HG02884 (cell line): Measurements from ENCODE around the gene ZC3H18.

Source experiments
- ATAC-seq: cut with Tn5 transposase; IDR thresholded peaks from one replicate; pipeline ENCODE4 v1.9.1; 2021; ENCODE audit warnings: mild to moderate bottlenecking, moderate library complexity; ENCODE audit not compliant: unreplicated experiment

Gene ZC3H18

DNA sequence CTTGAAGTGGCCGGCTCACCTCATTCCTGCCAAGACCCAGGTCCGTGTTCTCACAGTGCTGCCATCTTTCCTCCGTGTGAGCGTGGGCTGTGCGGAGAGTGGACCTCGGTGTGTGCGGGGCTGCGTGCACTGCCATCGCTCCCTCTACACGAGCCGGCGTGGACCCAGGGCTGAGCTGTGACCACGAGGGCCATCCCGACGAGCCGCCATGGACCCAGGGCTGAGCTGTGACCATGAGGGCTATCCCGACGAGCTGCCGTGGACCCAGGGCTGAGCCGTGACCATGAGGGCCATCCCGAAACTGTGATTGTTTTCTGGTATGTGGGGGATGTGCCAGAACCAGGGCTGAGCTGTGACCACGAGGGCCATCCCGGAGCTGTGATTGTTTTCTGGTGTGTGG, 101.6 kb downstream of the ZC3H18 start:
- ATAC-seq, result no peak

DNA sequence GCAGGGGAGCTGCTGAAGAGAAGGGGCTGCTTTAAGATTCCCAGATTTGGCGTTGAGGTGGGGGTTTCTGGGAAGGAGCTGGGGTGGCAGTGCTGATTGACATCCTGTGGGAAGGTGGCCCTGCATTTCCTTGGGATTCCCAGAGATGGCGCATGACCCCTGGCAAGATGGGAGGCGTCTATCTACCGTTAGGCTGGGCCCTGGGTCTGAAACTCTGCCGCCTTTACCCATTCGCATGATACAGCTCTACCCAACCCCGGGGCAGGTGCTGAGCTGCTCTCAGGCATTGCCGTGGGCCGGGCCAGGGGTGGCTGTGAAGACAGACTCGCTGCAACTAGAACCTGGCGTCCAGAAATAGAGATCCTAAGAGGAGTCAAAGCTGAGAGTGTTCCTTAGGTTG, 102.6 kb downstream of the ZC3H18 start:
- no peak for ATAC-seq

DNA sequence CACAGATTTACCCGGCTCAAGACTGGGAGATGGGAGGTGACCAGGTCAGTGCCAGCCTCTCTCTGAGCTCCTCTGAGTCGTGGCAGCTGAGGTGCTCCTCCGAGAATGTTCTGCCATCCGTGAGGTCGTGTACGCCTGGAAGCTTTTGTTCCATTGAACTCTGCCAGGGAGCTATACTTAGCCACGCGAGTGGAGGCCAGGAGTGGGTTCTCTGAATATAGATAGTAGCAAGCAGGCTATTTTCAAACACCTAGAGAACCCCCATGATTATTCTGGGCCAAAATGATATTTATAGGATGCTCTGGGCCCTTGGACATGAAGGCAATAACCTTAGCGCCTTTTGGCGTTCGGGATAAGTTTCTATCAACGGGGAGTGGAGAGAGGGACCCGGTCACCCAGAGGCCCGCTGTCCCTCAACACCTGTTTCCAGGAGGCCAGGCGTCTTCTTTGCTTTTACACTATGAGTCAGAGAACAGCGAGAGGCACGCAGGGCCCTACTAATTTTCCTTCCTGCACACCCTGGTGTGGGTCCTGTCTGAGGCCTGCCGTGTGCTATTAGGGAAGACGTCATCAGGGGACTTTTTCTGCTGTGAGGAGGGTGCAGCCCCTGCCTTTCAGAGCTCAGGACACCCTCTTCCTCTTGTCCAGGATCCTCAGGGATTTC, 103.6 kb downstream of the ZC3H18 start:
- ATAC-seq, result no peak

DNA sequence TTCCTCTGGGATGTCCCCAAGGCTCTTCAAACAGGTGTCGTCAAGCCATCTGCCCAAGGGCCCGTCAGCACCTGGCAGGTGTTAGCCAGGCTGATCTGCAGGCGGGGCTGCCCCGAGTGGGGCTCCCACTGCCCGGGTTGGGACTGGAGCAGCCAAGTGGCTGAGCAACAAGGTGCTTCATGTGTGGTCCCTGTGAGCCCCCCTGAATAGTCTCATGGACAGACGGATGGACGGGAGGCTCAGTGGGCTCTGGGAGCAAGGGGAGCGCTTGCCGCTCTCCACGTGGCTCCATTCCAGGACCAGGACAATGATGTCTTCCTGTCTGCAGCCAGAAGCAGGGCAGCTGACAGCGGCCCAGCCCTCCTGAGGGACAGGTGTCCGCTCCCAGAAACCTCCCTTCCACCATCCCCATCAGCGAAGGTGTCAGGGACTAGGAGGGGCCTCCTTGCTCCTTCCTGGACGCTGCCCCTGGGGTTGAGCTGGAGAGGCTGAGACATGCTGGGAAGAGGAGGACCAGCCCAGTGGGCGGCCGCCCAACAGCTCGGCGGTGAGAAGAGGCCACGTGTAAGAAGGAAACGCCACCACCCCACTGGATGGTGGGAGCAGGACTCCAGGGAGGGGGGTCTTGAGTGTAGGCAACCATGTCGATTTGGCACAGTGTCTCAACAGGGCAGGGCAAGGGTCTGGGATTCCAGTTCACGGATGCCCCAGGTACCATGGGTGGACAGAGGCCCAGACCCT, 106.5 kb downstream of the ZC3H18 start:
- ATAC-seq, result no peak

DNA sequence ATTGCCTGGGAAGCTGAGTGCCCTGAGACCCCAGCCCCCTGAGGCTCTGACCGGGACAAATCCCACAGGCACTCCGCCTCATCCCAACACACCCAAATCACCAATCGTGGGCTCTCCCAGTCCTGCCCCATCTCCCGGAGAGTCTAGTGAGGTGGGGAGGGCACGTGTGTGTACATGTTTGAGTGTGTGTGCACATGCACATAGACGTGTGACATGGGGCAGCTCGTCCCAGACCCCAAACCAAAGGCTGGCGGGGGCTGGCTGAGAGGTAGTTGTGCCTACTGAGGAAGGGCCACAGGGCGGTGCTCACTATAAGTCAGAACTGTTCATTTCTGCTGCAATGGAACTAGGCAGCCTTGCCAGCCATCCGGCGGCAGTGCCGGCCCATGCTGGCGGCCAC, 107.5 kb downstream of the ZC3H18 start:
- no peak for ATAC-seq

DNA sequence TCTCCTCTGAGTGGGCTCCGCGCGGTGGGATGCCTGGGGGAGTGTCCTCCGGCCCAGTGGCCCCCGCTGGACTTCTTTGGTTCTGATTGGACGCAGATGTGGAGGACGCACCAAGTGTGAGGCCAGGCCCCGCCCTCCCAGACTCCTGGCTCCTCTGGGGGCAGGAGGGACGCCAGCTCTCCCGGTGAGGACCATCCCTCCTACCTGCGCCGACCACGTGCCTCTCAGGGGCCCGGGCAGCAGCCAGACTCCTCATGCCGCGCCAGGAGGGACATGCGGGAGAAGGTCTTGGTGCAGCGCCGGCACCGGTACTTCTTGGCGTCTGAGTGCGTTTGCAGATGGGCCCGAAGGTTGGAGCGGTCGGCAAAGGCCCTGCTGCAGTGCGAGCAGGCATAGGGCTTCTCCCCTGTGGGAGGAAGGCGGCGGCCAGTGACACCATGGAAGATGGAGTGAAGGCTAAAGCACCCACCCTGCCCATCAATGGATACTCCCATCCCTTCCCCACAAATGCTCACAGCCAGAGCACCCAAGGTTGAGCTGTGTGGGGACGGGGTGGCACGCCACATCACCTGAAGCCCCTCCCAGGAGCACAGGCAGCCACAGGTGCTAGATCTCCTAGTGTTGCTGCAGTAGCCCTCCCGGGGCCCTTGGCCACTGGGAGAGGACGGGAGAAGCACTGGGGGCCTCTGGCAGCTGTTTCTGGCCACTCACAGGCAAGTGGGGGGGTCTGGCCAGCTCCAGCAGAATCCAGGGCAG, 108.2 kb downstream of the ZC3H18 start:
- ATAC-seq, result no peak

DNA sequence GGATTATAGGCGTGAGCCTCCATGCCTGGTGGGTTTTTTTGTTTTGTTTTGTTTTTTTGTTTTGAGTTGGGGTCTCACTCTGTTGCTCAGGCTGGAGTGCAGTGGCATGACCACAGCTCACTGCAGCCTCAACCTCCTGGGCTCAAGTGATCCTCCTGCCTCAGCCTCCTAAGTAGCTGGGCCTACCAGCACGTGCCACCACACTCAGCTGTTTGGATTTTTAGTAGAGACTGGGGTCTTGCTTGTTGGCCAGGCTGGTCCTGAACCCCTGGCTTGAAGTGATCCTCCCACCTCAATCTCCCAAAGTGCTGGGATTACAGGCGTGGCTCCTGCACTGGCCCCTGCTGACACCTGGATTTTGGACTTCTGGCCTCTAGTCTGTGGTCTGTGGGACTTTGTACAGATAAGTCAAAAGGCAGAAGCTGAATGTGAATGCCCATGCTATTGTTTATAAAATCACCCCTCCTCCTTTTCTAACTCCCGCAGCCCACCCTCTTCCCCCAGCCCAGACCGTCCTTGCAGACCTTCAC, 110.4 kb downstream of the ZC3H18 start:
- no peak for ATAC-seq

DNA sequence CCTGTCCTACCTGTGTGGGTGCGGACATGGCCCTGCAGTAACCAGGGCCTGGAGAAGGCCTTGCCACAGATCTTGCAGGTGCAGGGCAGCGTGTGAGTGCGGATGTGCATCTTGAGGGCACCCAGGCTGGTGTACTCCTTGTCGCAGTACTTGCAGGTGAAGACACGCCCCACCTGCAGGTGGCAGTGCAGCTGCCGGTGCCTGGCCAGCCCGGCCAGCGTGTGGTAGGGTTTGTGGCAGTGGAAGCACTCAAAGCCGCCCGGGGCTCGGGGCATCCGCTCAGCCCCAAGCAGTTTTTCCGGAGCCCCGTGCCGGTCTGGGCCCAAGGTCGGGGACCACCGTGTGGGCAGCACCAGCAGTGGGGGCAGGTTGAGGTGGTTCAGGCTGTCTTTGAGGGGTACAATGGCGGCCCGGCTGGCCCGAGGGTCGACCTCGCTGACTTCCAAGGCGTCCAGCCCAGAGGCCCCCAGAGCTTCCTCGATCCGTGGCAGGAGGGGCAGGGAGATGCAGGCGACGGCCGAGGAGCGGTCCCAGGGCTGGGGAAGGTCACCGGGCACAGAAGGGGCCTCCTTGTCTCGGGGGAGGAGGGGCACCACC, 111.0 kb downstream of the ZC3H18 start:
- no peak for ATAC-seq
